H1 (cell line): ENCODE results near the gene MIDN. TPM values are rescaled to one million over a fixed set of nuclear protein-coding genes. Genes with fewer than 3 reads are reported as not detected.

ENCODE experiments used
- CTCF ChIA-PET: fragments of 300-600 bp; sonication (Branson Sonifier 250); formaldehyde crosslinking; loops from one replicate; lab custom pipeline; 2021; ENCODE audit not compliant: partially characterized antibody; lab: Charles Lee
- POLR2A ChIA-PET: fragments of 300-600 bp; sonication (Branson Sonifier 250); formaldehyde crosslinking; loops from one replicate; lab custom pipeline; 2021; ENCODE audit warnings: inconsistent platforms; ENCODE audit not compliant: partially characterized antibody; lab: Charles Lee
- DNase-seq, 2 experiments: peaks; one replicate each; pipeline versions ENCODE4 v3.0.0 to v3.0.0-alpha.2; 2010 to 2022; ENCODE audit warnings: low spot score in 2 of 2, low read depth in 1 of 2, mixed read lengths in 1 of 2
- FAIRE-seq: peaks from 2 replicates; lab custom pipeline; 2011; peaks lifted over from hg19 to GRCh38; lab: Jason Lieb, UNC
- H2AFZ ChIP-seq: 2 replicates; pipeline ENCODE4 v1.8.1; 2012; ENCODE audit warnings: low read length, inconsistent platforms
- H2AK5ac ChIP-seq: 2 replicates; pipeline ENCODE4 v1.6.1; 2013; ENCODE audit warnings: low read depth, low read length
- H2BK120ac ChIP-seq: replicated peaks from 2 replicates; pipeline ENCODE3; 2013; ENCODE audit warnings: low read depth, low read length, inconsistent platforms
- H2BK12ac ChIP-seq: 2 replicates; pipeline ENCODE4 v1.6.1; 2013; ENCODE audit warnings: low read depth, low read length
- H2BK15ac ChIP-seq: 2 replicates; pipeline ENCODE4 v1.6.1; 2013; ENCODE audit warnings: low read length
- H2BK20ac ChIP-seq: 2 replicates; pipeline ENCODE4 v1.6.1; 2013; ENCODE audit warnings: low read length
- H2BK5ac ChIP-seq: 2 replicates; pipeline ENCODE4 v1.6.1; 2013; ENCODE audit warnings: low read depth, low read length
- H3K14ac ChIP-seq: 2 replicates; pipeline ENCODE4 v1.6.1; 2013; ENCODE audit warnings: inconsistent platforms; ENCODE audit not compliant: insufficient read length
- H3K18ac ChIP-seq: 2 replicates; pipeline ENCODE4 v1.6.1; 2013; ENCODE audit warnings: low read length; ENCODE audit errors: extremely low read depth
- H3K23ac ChIP-seq: 2 replicates; pipeline ENCODE4 v1.6.1; 2013; ENCODE audit warnings: inconsistent platforms; ENCODE audit not compliant: insufficient read length
- H3K23me2 ChIP-seq: 2 replicates; pipeline ENCODE4 v1.6.1; 2013; ENCODE audit warnings: low read depth, low read length
- H3K27ac ChIP-seq: 2 replicates; pipeline ENCODE4 v1.6.1; 2011; ENCODE audit warnings: low read depth, low read length, inconsistent platforms
- H3K27me3 ChIP-seq, 4 experiments: replicated peaks in 1 of 4; 1 replicate in 1 of 4; 2 replicates in 3 of 4; pipeline versions ENCODE4 v1.6.1 to v1.8.1; 2011 to 2013; ENCODE audit warnings: low read length in 3 of 4, mild to moderate bottlenecking in 3 of 4, inconsistent platforms in 2 of 4, mixed read lengths in 2 of 4, moderate library complexity in 1 of 4; ENCODE audit not compliant: control insufficient read depth in 3 of 4, insufficient read depth in 3 of 4; ENCODE audit errors: extremely low read depth in 1 of 4
- H3K36me3 ChIP-seq, 4 experiments: 2 replicates each; pipeline versions ENCODE4 v1.6.1 to v1.8.1; 2011 to 2013; ENCODE audit warnings: mild to moderate bottlenecking in 4 of 4, low read length in 3 of 4, moderate library complexity in 2 of 4, control low read depth in 1 of 4, inconsistent platforms in 1 of 4; ENCODE audit not compliant: insufficient read depth in 4 of 4, control insufficient read depth in 2 of 4
- H3K4ac ChIP-seq: replicated peaks from 2 replicates; pipeline ENCODE3; 2013; ENCODE audit warnings: low read length, low read depth, mixed read lengths, inconsistent platforms; ENCODE audit not compliant: insufficient read length
- H3K4me1 ChIP-seq, 4 experiments: replicated peaks in 1 of 4; 1 replicate in 1 of 4; 2 replicates in 3 of 4; pipeline versions ENCODE4 v1.6.1 to v1.8.1; 2011 to 2013; ENCODE audit warnings: low read length in 3 of 4, inconsistent platforms in 2 of 4, mixed read lengths in 1 of 4; ENCODE audit not compliant: insufficient read depth in 4 of 4, control insufficient read depth in 3 of 4
- H3K4me2 ChIP-seq, 2 experiments: 2 replicates each; pipeline versions ENCODE4 v1.6.1 to v1.8.1; 2011 to 2013; ENCODE audit warnings: low read depth in 2 of 2, low read length in 2 of 2, control low read depth in 1 of 2, inconsistent platforms in 1 of 2, mild to moderate bottlenecking in 1 of 2; ENCODE audit not compliant: insufficient read depth in 1 of 2
- H3K4me3 ChIP-seq, 4 experiments: fragments of 200-600, 300-600 bp in 1 of 4; sonication (generic), shearing (Covaris generic), sonication (Bioruptor Twin) in 1 of 4; 2 replicates each; pipeline versions ENCODE4 v1.5.1 to v1.8.1; 2011 to 2016; ENCODE audit warnings: low read length in 4 of 4, low read depth in 3 of 4, control low read depth in 2 of 4, inconsistent platforms in 2 of 4, mild to moderate bottlenecking in 2 of 4, mixed read lengths in 1 of 4, moderate library complexity in 1 of 4; ENCODE audit not compliant: insufficient read depth in 2 of 4; ENCODE audit errors: extremely low read depth in 1 of 4
- H3K56ac ChIP-seq: replicated peaks from 2 replicates; pipeline ENCODE3; 2013; ENCODE audit warnings: low read depth, mild to moderate bottlenecking, mixed read lengths, low read length, inconsistent platforms; ENCODE audit not compliant: insufficient read length
- H3K79me1 ChIP-seq: 2 replicates; pipeline ENCODE4 v1.6.1; 2013; ENCODE audit warnings: low read depth, low read length, control low read depth
- H3K79me2 ChIP-seq, 2 experiments: 2 replicates each; pipeline versions ENCODE4 v1.6.1 to v1.8.1; 2012 to 2013; ENCODE audit warnings: low read length in 2 of 2, mild to moderate bottlenecking in 2 of 2, inconsistent platforms in 1 of 2; ENCODE audit not compliant: insufficient read depth in 2 of 2, control insufficient read depth in 1 of 2
- H3K9ac ChIP-seq, 4 experiments: replicated peaks in 1 of 4; 1 replicate in 1 of 4; 2 replicates in 3 of 4; pipeline versions ENCODE4 v1.6.1 to v1.8.1; 2011 to 2013; ENCODE audit warnings: low read depth in 3 of 4, low read length in 3 of 4, control low read depth in 2 of 4, mild to moderate bottlenecking in 2 of 4, moderate library complexity in 2 of 4, inconsistent platforms in 1 of 4; ENCODE audit errors: extremely low read depth in 1 of 4
- H3K9me3 ChIP-seq, 2 experiments: 2 replicates each; pipeline versions ENCODE4 v1.6.1 to v1.8.1; 2012 to 2013; ENCODE audit warnings: mild to moderate bottlenecking in 2 of 2, moderate library complexity in 2 of 2, control low read depth in 1 of 2, inconsistent platforms in 1 of 2, low read depth in 1 of 2, low read length in 1 of 2, mixed read lengths in 1 of 2; ENCODE audit not compliant: insufficient read depth in 2 of 2
- H4K20me1 ChIP-seq, 2 experiments: replicated peaks in 1 of 2; 2 replicates each; pipeline versions ENCODE3 to v1.8.1; 2011 to 2013; ENCODE audit warnings: inconsistent platforms in 2 of 2, low read length in 2 of 2, mild to moderate bottlenecking in 1 of 2; ENCODE audit not compliant: insufficient read depth in 2 of 2, control insufficient read depth in 1 of 2
- H4K5ac ChIP-seq: 2 replicates; pipeline ENCODE4 v1.6.1; 2013; ENCODE audit warnings: low read length, low read depth, mixed read lengths, inconsistent platforms; ENCODE audit not compliant: insufficient read length
- H4K8ac ChIP-seq: 2 replicates; pipeline ENCODE4 v1.8.0; 2013; ENCODE audit warnings: mild to moderate bottlenecking, moderate library complexity, low read length, inconsistent platforms; ENCODE audit not compliant: insufficient read depth; ENCODE audit errors: extremely low read depth
- H4K91ac ChIP-seq: replicated peaks from 2 replicates; pipeline ENCODE3; 2013; ENCODE audit warnings: low read length, mixed read lengths, inconsistent platforms; ENCODE audit not compliant: insufficient read length
- GTF2F1 ChIP-seq: IDR thresholded peaks from 2 replicates; pipeline ENCODE4 v1.6.1; 2012; ENCODE audit warnings: low read depth, low read length, improper control_type of control experiment, borderline replicate concordance
- POLR2A ChIP-seq, 2 experiments: IDR thresholded peaks; 1 replicate in 1 of 2; 2 replicates in 1 of 2; pipeline ENCODE4 v1.6.1; 2011; ENCODE audit warnings: low read depth in 2 of 2, low read length in 2 of 2, mild to moderate bottlenecking in 2 of 2; ENCODE audit errors: control extremely low read depth in 1 of 2
- TBP ChIP-seq: IDR thresholded peaks from 2 replicates; pipeline ENCODE4 v1.6.1; 2011; ENCODE audit warnings: low read depth, low read length, improper control_type of control experiment
- WGBS, 2 experiments: shearing (Covaris generic) in 1 of 2; methylation state at CpG; one replicate each; pipeline versions ENCODE4 v1.1.6 to v1.1.7; 2013 to 2015; ENCODE audit warnings: low lambda C conversion rate in 2 of 2, mixed read lengths in 2 of 2, inconsistent platforms in 1 of 2, low coverage in 1 of 2, missing lambda C conversion rate in 1 of 2; ENCODE audit not compliant: insufficient replicate concordance in 2 of 2, insufficient coverage in 1 of 2, insufficient read length in 1 of 2; ENCODE audit errors: extremely low coverage in 1 of 2, missing lambda C conversion rate in 1 of 2; 5-methylcytosine and 5-hydroxymethylcytosine counted together
- polyA plus RNA-seq, 7 experiments: library from polyadenylated mRNA; depleted of rRNA in 3 of 7; stranded (reverse) in 5 of 7; unstranded in 2 of 7; fragments of >200 nt in 5 of 7; fragments of 200-250 nt in 2 of 7; gene quantifications; 1 replicate in 5 of 7; 2 replicates in 1 of 7; 4 replicates in 1 of 7; pipeline versions ENCODE4 v1.2.1 to v1.2.3, GENCODE V29; 2011 to 2013; ENCODE audit warnings: missing spikeins in 2 of 7, mixed read lengths in 2 of 7
- total RNA-seq: library from RNA; stranded (reverse); fragmentation: NEBNext Ultra II Directional; extraction: Animal tissue kit (Norgen Biotek cat#: 25700); gene quantifications from 2 replicates; pipeline ENCODE4 v1.2.1, GENCODE V29; 2021

The MIDN gene
- total and polyA plus RNA-seq, 2 of the 8 experiments (the other 6 are each of a cell fraction or from before 2014, with no cell fraction given): 39.8 to 159 TPM

DNA sequence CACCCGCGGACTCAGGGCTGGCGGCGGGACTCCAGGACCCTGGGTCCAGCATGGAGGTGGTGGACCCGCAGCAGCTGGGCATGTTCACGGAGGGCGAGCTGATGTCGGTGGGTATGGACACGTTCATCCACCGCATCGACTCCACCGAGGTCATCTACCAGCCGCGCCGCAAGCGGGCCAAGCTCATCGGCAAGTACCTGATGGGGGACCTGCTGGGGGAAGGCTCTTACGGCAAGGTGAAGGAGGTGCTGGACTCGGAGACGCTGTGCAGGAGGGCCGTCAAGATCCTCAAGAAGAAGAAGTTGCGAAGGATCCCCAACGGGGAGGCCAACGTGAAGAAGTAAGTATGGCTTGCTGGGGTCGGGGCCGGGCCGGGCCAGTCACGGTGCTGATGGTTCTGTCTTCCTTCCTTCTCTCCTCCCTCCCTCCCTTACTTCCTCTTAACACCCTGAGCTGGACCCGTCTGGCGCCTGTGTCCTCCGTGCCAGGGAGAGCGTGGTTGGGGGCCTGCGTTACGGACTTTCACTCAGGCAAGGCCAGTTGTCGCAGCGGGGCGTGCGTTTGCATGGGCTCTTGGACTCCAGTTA, 41.4 kb upstream of the MIDN start:
- Histone ChIP-seq H4K5ac (no peak overlapping the region), H3K4me1 (peaks cover 0 to 18% (median 14%) of the 10 kb centered on the region in 4 experiments; a peak in 6 of 7 replicates), H3K27ac (no peak overlapping the region), H2AFZ (no peak overlapping the region), H2BK20ac (no peak overlapping the region), H3K36me3 (peaks cover 0 to 5% (median 0%) of the 10 kb centered on the region in 4 experiments; a peak in 2 of 8 replicates), H3K4ac (no peak overlapping the region), H3K18ac (no peak overlapping the region), H3K23ac (no peak overlapping the region), H3K9me3 (no peaks in the 10 kb centered on the region), H3K4me3 (peak overlapping the region; percentile 66 to 86 (median 76)), H4K20me1 (peaks cover 12 to 21% of the 10 kb centered on the region in 2 experiments), H3K14ac (no peak overlapping the region), H3K9ac (peak overlapping the region in 3 of 4 experiments; percentile 36 to 76 (median 50); a peak in 6 of 7 replicates), H2AK5ac (0 out of 2 replicates have a peak overlapping the region, but pooled peaks have one; percentile 13), H4K8ac (no peak overlapping the region), H2BK15ac (no peak overlapping the region), H2BK120ac (no peak overlapping the region), H3K79me2 (peaks cover 14 to 58% of the 10 kb centered on the region in 2 experiments; a peak in 3 of 4 replicates), H3K27me3 (no peaks in the 10 kb centered on the region), H3K4me2 (peak overlapping the region; percentile 93 to 100), H2BK12ac (no peak overlapping the region), H3K56ac (peak overlapping the region; percentile 1), H3K79me1 (peaks cover 16% of the 10 kb centered on the region), H2BK5ac (0 out of 2 replicates have a peak overlapping the region, but pooled peaks have one; percentile 66), H4K91ac (no peak overlapping the region), H3K23me2 (peaks cover 14% of the 10 kb centered on the region)
- WGBS, 2 experiments: 34% methylated on average over 35 of the region's 38 CpGs; no CpG with 5 or more reads in 1 of the 2 experiments
- no peak for DNase-seq
- TF ChIP-seq TBP: no peak
- TF ChIP-seq GTF2F1: no peak
- TF ChIP-seq POLR2A (IDR thresholded peaks at IDR 0.05; ENCODE audit: control extremely low read depth in 1 of 2, low read depth in 2 of 2, low read length in 2 of 2): 0 out of 3 replicates have a peak, but pooled peaks of 1 of the 2 experiments have one; percentile 8
- ChIA-PET POLR2A (interaction anchor here (0.8 to 1.3 kb wide), 4 partner anchors 16 to 181 kb away, joined by 3 to 4 read pairs (median 3); partner anchors contain the start of gene CNN2), CTCF (interaction anchor here (0.6 kb wide), 1 partner anchor 347 kb away, joined by 4 read pairs; no protein-coding TSS in a partner anchor)
- FAIRE-seq: no peak
